ENCODE data around the gene C5orf52. TPM values are rescaled to one million over a fixed set of nuclear protein-coding genes. Genes with fewer than 3 reads are reported as not detected.
"Not testable (repeated sequence)": the region's sequence is repeated elsewhere in the genome, so short reads cannot be mapped to it uniquely, and the experiment has no call there.

C5orf52 gene
- total RNA-seq, 1 donor from 2014 or later: not detected

DNA sequence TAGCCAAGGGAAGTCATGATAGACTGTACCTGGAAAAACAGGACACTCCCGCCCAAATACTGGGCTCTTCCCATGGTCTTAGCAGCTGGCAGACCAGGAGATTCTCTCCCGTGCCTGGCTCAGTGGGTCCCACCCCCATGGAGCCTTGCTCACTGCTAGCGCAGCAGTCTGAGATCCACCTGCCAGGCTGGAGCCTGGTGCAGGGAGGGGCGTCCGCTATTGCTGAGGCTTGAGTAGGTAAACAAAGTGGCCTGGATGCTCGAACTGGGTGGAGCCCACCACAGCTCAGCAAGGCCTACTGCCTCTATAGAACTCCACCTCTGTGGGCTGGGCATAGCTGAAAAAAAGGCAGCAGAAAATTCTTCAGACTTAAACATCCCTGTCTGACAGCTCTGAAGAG, 49.8 kb downstream of the C5orf52 start:
- DNase-seq (ENCODE audit: low read depth in 2 of 2): no peak

DNA sequence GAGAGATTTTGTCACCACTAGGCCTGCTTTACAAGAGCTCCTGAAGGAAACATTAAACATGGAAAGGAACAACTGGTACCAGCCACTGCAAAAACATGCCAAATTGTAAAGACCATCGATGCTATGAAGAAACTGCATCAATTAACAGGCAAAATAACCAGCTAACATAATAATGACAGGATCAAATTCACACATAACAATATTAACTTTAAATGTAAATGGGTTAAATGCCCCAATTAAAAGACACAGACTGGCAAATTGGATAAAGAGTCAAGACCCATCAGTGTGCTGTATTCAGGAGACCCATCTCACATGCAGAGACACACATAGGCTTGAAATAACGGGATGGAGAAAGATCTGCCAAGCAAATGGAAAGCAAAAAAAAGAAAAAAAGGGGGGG, 51.6 kb downstream of the C5orf52 start:
- not testable (repeated sequence) for DNase-seq (ENCODE audit: low read depth in 2 of 2)

GRCh38 chr5:157726607-157727006, 55.3 kb downstream of the C5orf52 start:
- DNase-seq (ENCODE audit: low read depth in 2 of 2): not testable (repeated sequence)

GRCh38 chr5:157727858-157728257, 56.5 kb downstream of the C5orf52 start:
- DNase-seq (ENCODE audit: low read depth in 2 of 2): not testable (repeated sequence)

Other genes with a start within 250 kb of the C5orf52 start
- not detected in 2 replicates for gene NIPAL4, start 211.3 kb upstream of the C5orf52 start, total RNA-seq
- gene ADAM19, start 95.8 kb upstream of the C5orf52 start, total RNA-seq: 8.9 and 25.3 TPM in 2 replicates
- gene SOX30, start 19.1 kb upstream of the C5orf52 start, total RNA-seq: not detected in 2 replicates
- 5.4 and 10.2 TPM in 2 replicates for gene THG1L, start 59.9 kb downstream of the C5orf52 start, total RNA-seq
- 5.0 and 5.4 TPM in 2 replicates for gene LSM11, start 72.2 kb downstream of the C5orf52 start, total RNA-seq
- 73.2 and 86.7 TPM in 2 replicates for gene CLINT1, start 187.6 kb downstream of the C5orf52 start, total RNA-seq